BE2C (cell line): ENCODE results near the gene MYL5.

Source experiments
- DNase-seq: peaks from one replicate; pipeline ENCODE4 v3.0.0-alpha.2; 2020
- H3K27me3 ChIP-seq: fragments of 250-450 bp; sonication (Bioruptor Pico); 2 replicates; pipeline ENCODE4 v1.5.1; 2020; ENCODE audit warnings: mild to moderate bottlenecking
- H3K36me3 ChIP-seq: fragments of 250-450 bp; sonication (Bioruptor Pico); 2 replicates; pipeline ENCODE4 v1.5.1; 2020; ENCODE audit warnings: mild to moderate bottlenecking
- H3K4me1 ChIP-seq: fragments of 250-450 bp; sonication (Bioruptor Pico); 2 replicates; pipeline ENCODE4 v1.5.1; 2020
- H3K4me3 ChIP-seq: 2 replicates; pipeline ENCODE4 v1.5.1; 2011; ENCODE audit warnings: low read depth, low read length
- H3K9me3 ChIP-seq: fragments of 250-450 bp; sonication (Bioruptor Pico); 2 replicates; pipeline ENCODE4 v1.5.1; 2020
- CTCF ChIP-seq: IDR thresholded peaks from 2 replicates; pipeline ENCODE4 v1.5.1; 2012; ENCODE audit warnings: mild to moderate bottlenecking, low read depth, low read length

MYL5 gene

GRCh38 chr4:651884-652642 lies 22.3 kb upstream of the MYL5 start:
- no peaks in the 10 kb centered on the region; the same call in 1 of the 2 replicates for H3K9me3 ChIP-seq
- DNase-seq, result no peak
- no peaks in the 10 kb centered on the region for H3K36me3 ChIP-seq
- no peaks in the 10 kb centered on the region for H3K4me1 ChIP-seq
- peaks cover 12% of the 10 kb centered on the region for H3K27me3 ChIP-seq
- no peak overlapping the region for H3K4me3 ChIP-seq
- TF ChIP-seq CTCF, result no peak

GRCh38 chr4:653080-653821 lies 21.1 kb upstream of the MYL5 start:
- no peak overlapping the region for H3K4me3 ChIP-seq
- DNase-seq, result no peak
- peaks cover 12% of the 10 kb centered on the region for H3K27me3 ChIP-seq
- no peak for TF ChIP-seq CTCF
- H3K4me1 ChIP-seq, result no peaks in the 10 kb centered on the region
- no peaks in the 10 kb centered on the region; the same call in 1 of the 2 replicates for H3K9me3 ChIP-seq
- H3K36me3 ChIP-seq, result no peaks in the 10 kb centered on the region

- peaks cover 12% of the 10 kb centered on the region for H3K27me3 ChIP-seq
- DNase-seq, result no peak
These were observed 20.4 kb upstream of the MYL5 start for GRCh38 chr4:653831-654502.

GRCh38 chr4:654503-654845 lies 19.9 kb upstream of the MYL5 start:
- H3K27me3 ChIP-seq, result peaks cover 12% of the 10 kb centered on the region
- no peak for TF ChIP-seq CTCF
- H3K36me3 ChIP-seq, result no peaks in the 10 kb centered on the region
- no peak for DNase-seq
- H3K4me1 ChIP-seq, result no peaks in the 10 kb centered on the region
- no peaks in the 10 kb centered on the region; the same call in 1 of the 2 replicates for H3K9me3 ChIP-seq
- H3K4me3 ChIP-seq, result no peak overlapping the region

More at GRCh38 chr4:653831-654502, 20.4 kb upstream of the MYL5 start:
- H3K9me3 ChIP-seq, result no peaks in the 10 kb centered on the region; the same call in 1 of the 2 replicates
- no peak overlapping the region for H3K4me3 ChIP-seq
- no peaks in the 10 kb centered on the region for H3K4me1 ChIP-seq
- H3K36me3 ChIP-seq, result no peaks in the 10 kb centered on the region
- no peak for TF ChIP-seq CTCF

- TF ChIP-seq CTCF, result no peak
- Histone ChIP-seq H3K4me1 (no peaks in the 10 kb centered on the region), H3K36me3 (no peaks in the 10 kb centered on the region), H3K27me3 (peaks cover 12% of the 10 kb centered on the region), H3K9me3 (no peaks in the 10 kb centered on the region; the same call in 1 of the 2 replicates), H3K4me3 (no peak overlapping the region)
- DNase-seq, result no peak
These were observed 19.4 kb upstream of the MYL5 start for GRCh38 chr4:654871-655463.
